Measurements from ENCODE around the gene FOLR1. TPM values are rescaled to one million over a fixed set of nuclear protein-coding genes. Genes with fewer than 3 reads are reported as not detected.

The FOLR1 gene
- total RNA-seq, 2 donors from 2014 or later: not detected

GRCh38 chr11:72245263-72245816 lies 53.4 kb downstream of the FOLR1 start:
- H3K27ac Mint-ChIP-seq: no peak overlapping the region
- no peak for DNase-seq
- no peaks in the 10 kb centered on the region for H3K9me3 ChIP-seq (ENCODE audit: control insufficient read depth, low read length, poor library complexity, severe bottlenecking)
- peaks cover 26% of the 10 kb centered on the region for H3K4me1 Mint-ChIP-seq
- H3K4me3 Mint-ChIP-seq: no peak overlapping the region
- peaks cover 20% of the 10 kb centered on the region for H3K36me3 Mint-ChIP-seq (ENCODE audit: low read depth)
- peaks cover 42% of the 10 kb centered on the region for H3K27me3 Mint-ChIP-seq
- ATAC-seq: no peak

Other genes starting within 250 kb of the FOLR1 start
- gene IL18BP, start 193.2 kb upstream of the FOLR1 start, total RNA-seq: 10 to 100 TPM; 25.7 to 28.0 TPM
- 100 to 1,000 TPM; 207 to 208 TPM for gene NUMA1, start 111.6 kb upstream of the FOLR1 start, total RNA-seq
- gene LRRC51, start 111.3 kb upstream of the FOLR1 start, total RNA-seq: 1 to 10 TPM in 1 of 2 donors, under 1 TPM in 1; 0.75 to 4.5 TPM
- 10 to 100 TPM; 43.7 to 74.6 TPM for gene LAMTOR1, start 88.8 kb upstream of the FOLR1 start, total RNA-seq
- gene TOMT, start 86.2 kb upstream of the FOLR1 start, total RNA-seq: not detected
- 10 to 100 TPM; 47.0 to 54.6 TPM for gene ANAPC15, start 79.4 kb upstream of the FOLR1 start, total RNA-seq
- under 1 TPM in 1 of 2 donors, not detected in 1; 0.44 TPM for gene FOLR3, start 56.4 kb upstream of the FOLR1 start, total RNA-seq
- gene FOLR2, start 24.7 kb downstream of the FOLR1 start, total RNA-seq: not detected
- 100 to 1,000 TPM; 102 to 108 TPM for gene INPPL1, start 32.6 kb downstream of the FOLR1 start, total RNA-seq
- not detected for gene PHOX2A, start 52.0 kb downstream of the FOLR1 start, total RNA-seq
- 10 to 100 TPM; 13.0 to 14.4 TPM for gene CLPB, start 242.4 kb downstream of the FOLR1 start, total RNA-seq